GM18511 (cell line): Measurements from ENCODE around the gene ZC3H7A.

Experiments used
- ATAC-seq: cut with Tn5 transposase; IDR thresholded peaks from one replicate; pipeline ENCODE4 v1.9.1; 2021; ENCODE audit warnings: mild to moderate bottlenecking, moderate library complexity; ENCODE audit not compliant: unreplicated experiment

The ZC3H7A gene

DNA sequence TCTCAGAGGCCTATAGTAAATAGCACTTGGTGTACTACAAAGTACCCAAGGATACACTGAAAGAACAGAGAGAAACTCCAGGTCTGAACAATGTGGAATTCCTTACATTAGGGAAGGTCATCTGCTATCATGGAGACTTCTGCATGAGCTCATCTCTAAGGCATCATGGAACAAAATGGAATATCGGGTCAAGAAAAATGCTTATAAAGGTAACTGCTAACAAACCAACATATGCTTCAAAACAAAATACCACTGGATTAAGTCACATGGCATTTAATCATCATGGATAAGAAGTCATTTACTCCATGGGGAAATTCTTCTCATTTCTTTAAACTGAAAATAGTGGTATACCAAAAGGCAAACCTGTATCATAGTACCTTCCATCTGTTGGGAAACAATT, 88.6 kb downstream of the ZC3H7A start:
- no peak for ATAC-seq

DNA sequence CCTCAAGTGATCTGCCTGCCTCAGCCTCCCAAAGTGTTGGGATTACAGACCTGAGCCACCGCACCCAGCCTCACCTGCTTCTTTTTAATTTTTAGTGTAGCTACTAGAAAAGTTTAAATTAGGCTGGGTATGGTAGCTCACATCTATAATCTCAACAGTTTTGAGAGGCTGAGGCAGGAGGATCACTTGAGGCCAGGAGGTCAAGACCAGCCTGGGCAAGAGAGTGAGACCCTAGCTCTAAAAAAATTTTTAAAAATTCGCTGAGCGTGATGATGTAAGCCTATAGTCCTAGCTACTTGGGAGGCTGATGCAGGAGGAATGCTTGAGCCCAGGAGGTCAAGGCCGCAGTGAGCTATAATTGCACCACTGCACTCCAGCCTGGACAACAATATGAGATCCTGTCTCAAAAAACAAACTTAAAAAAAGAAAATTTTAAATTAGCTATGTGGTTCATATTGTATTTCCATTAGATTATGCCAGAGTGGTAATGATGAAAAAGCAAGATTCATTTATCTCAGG, 89.3 kb downstream of the ZC3H7A start:
- no peak for ATAC-seq

DNA sequence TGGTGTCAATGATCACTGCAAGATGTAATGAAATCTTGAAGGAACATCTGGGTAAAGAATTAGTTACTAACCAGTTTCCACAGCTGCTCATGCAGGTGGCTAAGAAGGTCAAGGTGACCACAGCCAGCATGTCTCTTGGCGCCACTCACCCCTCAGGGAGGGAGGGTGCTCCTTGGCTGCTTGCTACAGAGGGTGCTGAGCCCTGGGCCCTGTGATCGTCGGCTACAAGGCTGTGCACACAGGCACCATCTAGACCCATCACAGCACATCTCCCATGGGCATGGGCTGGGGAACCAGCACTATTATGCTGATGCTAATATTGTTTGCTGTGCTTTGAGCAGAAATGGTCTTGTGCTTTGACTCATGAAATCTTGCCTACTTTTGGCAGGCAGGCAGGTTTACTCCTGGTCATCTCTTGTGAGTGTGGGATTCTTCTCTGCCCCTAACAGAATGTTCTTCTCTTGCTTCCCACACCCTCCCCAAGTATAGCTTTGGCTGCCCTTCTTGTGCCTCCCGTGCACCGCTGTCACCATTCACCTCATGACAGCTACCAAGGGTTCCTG, 90.8 kb downstream of the ZC3H7A start:
- no peak for ATAC-seq

DNA sequence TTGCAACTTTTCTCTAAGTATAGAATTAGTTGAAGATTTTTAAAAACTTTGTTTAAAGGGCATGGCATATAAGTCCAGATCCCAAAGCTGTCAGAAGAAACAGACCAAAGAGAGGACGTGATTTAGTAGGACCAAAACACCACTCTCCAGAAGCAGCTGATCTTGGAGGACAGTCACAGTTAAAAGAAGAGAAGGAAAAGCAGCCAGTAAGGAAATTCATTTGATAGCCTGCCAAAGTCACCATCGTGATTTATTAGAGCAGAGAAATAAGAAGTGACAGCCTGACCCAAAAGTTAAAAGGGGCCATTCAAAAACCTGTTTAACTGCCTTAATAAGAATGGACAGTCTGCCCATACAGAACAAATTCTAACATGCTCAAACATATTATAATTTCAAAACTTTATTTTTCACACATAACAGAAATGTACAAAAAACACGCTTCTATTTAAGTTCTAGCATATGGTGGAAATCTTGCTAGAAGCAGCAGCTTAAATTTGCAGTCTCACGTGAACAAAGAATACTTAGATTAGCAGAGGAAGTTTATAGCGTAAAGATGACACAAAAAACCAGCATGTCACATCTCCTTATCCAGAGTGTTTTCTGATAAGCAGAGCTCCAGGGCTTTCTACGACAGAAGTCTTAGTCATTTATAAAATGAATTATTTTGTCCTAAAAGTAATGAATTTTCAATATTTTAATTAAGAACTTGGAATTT, 91.6 kb downstream of the ZC3H7A start:
- ATAC-seq: no peak
